ENCODE data around the gene OR52J3. TPM values are rescaled to one million over a fixed set of nuclear protein-coding genes. Genes with fewer than 3 reads are reported as not detected.

Gene OR52J3
- total and polyA plus RNA-seq, 2 donors (not counting 3 experiments of a cell fraction or from before 2014, with no cell fraction given), result not detected

- ChIA-PET CTCF (no interaction called here), POLR2A (no interaction called here)
- dilution Hi-C loops (cut with MboI; ENCODE audit: extremely low pct_ligation_motif_present, low sequenced_read_pairs), result no loop called here
- BruUV-seq (replicated peaks), result no TSS peak
- no peak for DNase-seq (ENCODE audit: low read depth, low spot score)
- peaks cover 0 to 2% of the 10 kb centered on the region in 2 experiments for H3K27me3 ChIP-seq (ENCODE audit: control insufficient read depth in 2 of 2, insufficient read depth in 2 of 2, low read length in 2 of 2)
- no peaks in the 10 kb centered on the region for H3K4me1 ChIP-seq (ENCODE audit: control insufficient read depth, extremely low read depth, insufficient read depth, low read length)
- H3K4me2 ChIP-seq (ENCODE audit: insufficient read depth, low read length), result no peak overlapping the region
- H3K36me3 ChIP-seq (ENCODE audit: control insufficient read depth in 2 of 2, extremely low read depth in 1 of 2, insufficient read depth in 2 of 2, low read length in 2 of 2), result no peaks in the 10 kb centered on the region
- H3K27ac ChIP-seq (ENCODE audit: insufficient read depth, low read depth, low read length), result no peak overlapping the region
- TF ChIP-seq EZH2 (IDR thresholded peaks at IDR 0.05; ENCODE audit: borderline replicate concordance, low read depth, low read length, severe bottlenecking) (no peak), POLR2A (IDR thresholded peaks at IDR 0.05; ENCODE audit: low read depth, low read length) (no peak), FOS (IDR thresholded peaks at IDR 0.05; ENCODE audit: borderline replicate concordance, insufficient read depth, low read length) (no peak), POLR2AphosphoS5 (IDR thresholded peaks at IDR 0.05; ENCODE audit: insufficient read depth, low read depth, low read length) (no peak), JUN (IDR thresholded peaks at IDR 0.05; ENCODE audit: borderline replicate concordance, insufficient read depth, insufficient read length, low read depth) (no peak), CTCF (IDR thresholded peaks at IDR 0.05; ENCODE audit: extremely low read depth in 1 of 2, insufficient read depth in 1 of 2, low read depth in 1 of 2, low read length in 2 of 2) (no peak), MYC (IDR thresholded peaks at IDR 0.05; ENCODE audit: low read depth, low read length) (no peak), GATA2 (IDR thresholded peaks at IDR 0.05; ENCODE audit: insufficient read depth, insufficient read length, low read depth, low read length) (no peak), MAX (IDR thresholded peaks at IDR 0.05; ENCODE audit: insufficient read depth, insufficient read length) (no peak)
- H3K9ac ChIP-seq (replicated peaks; ENCODE audit: extremely low read depth, insufficient read depth, low read length), result no peak overlapping the region
- no peaks in the 10 kb centered on the region for H3K9me1 ChIP-seq (replicated peaks; ENCODE audit: control insufficient read depth, extremely low read depth, insufficient read depth, low read length)
- no peaks in the 10 kb centered on the region for H3K79me2 ChIP-seq (ENCODE audit: control insufficient read depth, insufficient read depth, low read length)
- no peak overlapping the region for H3K4me3 ChIP-seq (replicated peaks in 1 of 3; ENCODE audit: insufficient read depth in 1 of 3, low read depth in 1 of 3, low read length in 3 of 3)
- H2AFZ ChIP-seq (ENCODE audit: low read depth, low read length), result no peak overlapping the region
- no peaks in the 10 kb centered on the region for H3K9me3 ChIP-seq (replicated peaks; ENCODE audit: control insufficient read depth, insufficient read depth, low read length)
- FAIRE-seq, result no peak
- intact Hi-C loops (cut with micrococcal nuclease), result no loop called here
- no peaks in the 10 kb centered on the region for H4K20me1 ChIP-seq (replicated peaks; ENCODE audit: control insufficient read depth, extremely low read depth, insufficient read depth, low read length)
Measured at GRCh38 chr11:5081405-5081804, 35.1 kb downstream of the OR52J3 start.
